Glutamatergic neuron (in vitro differentiated cells): ENCODE data around the gene PTPN2. TPM values are rescaled to one million over a fixed set of nuclear protein-coding genes. Genes with fewer than 3 reads are reported as not detected.
A peak's percentile ranks its signal among the peaks of the same experiment; 100 is the strongest.

Experiments used
- DNase-seq: peaks from one replicate; pipeline ENCODE4 v3.0.0; 2022
- H3K27ac Mint-ChIP-seq: one replicate; pipeline ENCODE4 v1.8.0; 2020; ENCODE audit warnings: mild to moderate bottlenecking, mixed read lengths, inconsistent platforms; ENCODE audit not compliant: unreplicated experiment
- H3K27me3 Mint-ChIP-seq: one replicate; pipeline ENCODE4 v1.8.0; 2020; ENCODE audit warnings: mild to moderate bottlenecking, moderate library complexity, mixed read lengths, inconsistent platforms; ENCODE audit not compliant: unreplicated experiment
- H3K36me3 Mint-ChIP-seq: one replicate; pipeline ENCODE4 v1.8.0; 2020; ENCODE audit warnings: mild to moderate bottlenecking, mixed read lengths, inconsistent platforms; ENCODE audit not compliant: unreplicated experiment
- H3K4me1 Mint-ChIP-seq: one replicate; pipeline ENCODE4 v1.8.0; 2020; ENCODE audit warnings: mild to moderate bottlenecking, low read depth, mixed read lengths, inconsistent platforms; ENCODE audit not compliant: unreplicated experiment
- H3K4me3 Mint-ChIP-seq: one replicate; pipeline ENCODE4 v1.8.0; 2020; ENCODE audit warnings: mild to moderate bottlenecking, mixed read lengths, inconsistent platforms; ENCODE audit not compliant: unreplicated experiment
- H3K9me3 Mint-ChIP-seq: one replicate; pipeline ENCODE4 v1.8.0; 2020; ENCODE audit warnings: mild to moderate bottlenecking, moderate library complexity, mixed read lengths, inconsistent platforms; ENCODE audit not compliant: unreplicated experiment
- total RNA-seq: library from RNA; stranded (reverse); fragmentation: NEBNext Ultra II Directional; extraction: Animal tissue kit (Norgen Biotek cat#: 25700); gene quantifications from one replicate; pipeline ENCODE4 v1.2.1, GENCODE V29; 2021; ENCODE audit not compliant: unreplicated experiment
- TF ChIP-seq, protein P1 (sequence below): fragments of 200-600 bp; sonication (generic); IDR thresholded peaks from one replicate; pipeline ENCODE4 v1.5.0; 2021; ENCODE audit not compliant: partially characterized antibody, unreplicated experiment

PTPN2 gene
- total RNA-seq, 1 donor from 2014 or later: 33.3 TPM

- H3K4me3 Mint-ChIP-seq: no peak overlapping the region
- peaks cover 2% of the 10 kb centered on the region for H3K9me3 Mint-ChIP-seq
- H3K27me3 Mint-ChIP-seq: no peaks in the 10 kb centered on the region
- peak overlapping the region; percentile 43 for H3K27ac Mint-ChIP-seq
- H3K4me1 Mint-ChIP-seq: peaks cover 14% of the 10 kb centered on the region
- TF ChIP-seq, protein P1, sequence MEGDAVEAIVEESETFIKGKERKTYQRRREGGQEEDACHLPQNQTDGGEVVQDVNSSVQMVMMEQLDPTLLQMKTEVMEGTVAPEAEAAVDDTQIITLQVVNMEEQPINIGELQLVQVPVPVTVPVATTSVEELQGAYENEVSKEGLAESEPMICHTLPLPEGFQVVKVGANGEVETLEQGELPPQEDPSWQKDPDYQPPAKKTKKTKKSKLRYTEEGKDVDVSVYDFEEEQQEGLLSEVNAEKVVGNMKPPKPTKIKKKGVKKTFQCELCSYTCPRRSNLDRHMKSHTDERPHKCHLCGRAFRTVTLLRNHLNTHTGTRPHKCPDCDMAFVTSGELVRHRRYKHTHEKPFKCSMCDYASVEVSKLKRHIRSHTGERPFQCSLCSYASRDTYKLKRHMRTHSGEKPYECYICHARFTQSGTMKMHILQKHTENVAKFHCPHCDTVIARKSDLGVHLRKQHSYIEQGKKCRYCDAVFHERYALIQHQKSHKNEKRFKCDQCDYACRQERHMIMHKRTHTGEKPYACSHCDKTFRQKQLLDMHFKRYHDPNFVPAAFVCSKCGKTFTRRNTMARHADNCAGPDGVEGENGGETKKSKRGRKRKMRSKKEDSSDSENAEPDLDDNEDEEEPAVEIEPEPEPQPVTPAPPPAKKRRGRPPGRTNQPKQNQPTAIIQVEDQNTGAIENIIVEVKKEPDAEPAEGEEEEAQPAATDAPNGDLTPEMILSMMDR: no peak
- H3K36me3 Mint-ChIP-seq: no peaks in the 10 kb centered on the region
- DNase-seq: no peak
These were observed 63.5 kb downstream of the PTPN2 start for GRCh38 chr18:12820506-12820905.

DNA sequence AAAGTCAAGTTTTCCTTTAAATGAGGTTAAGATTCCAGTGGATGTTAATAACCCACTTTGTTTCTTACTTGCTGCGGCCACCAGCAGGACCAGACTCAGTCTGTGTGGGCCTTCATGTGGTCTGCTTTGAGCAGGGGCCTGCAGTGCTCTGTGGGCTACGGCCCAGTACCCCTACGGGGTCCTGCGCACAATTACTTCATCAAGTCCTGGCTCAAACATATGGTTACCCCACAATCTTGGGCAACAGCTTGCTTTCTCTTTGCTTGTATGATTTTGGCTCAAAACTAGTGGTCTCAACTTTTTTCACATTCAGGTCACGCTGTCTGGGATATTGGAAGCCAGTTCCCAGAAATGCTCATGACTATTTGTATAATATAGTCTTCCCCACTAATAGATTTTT, 64.2 kb downstream of the PTPN2 start:
- no peaks in the 10 kb centered on the region for H3K36me3 Mint-ChIP-seq
- H3K27me3 Mint-ChIP-seq: no peaks in the 10 kb centered on the region
- H3K4me3 Mint-ChIP-seq: no peak overlapping the region
- peaks cover 14% of the 10 kb centered on the region for H3K4me1 Mint-ChIP-seq
- no peak for DNase-seq
- H3K9me3 Mint-ChIP-seq: peaks cover 2% of the 10 kb centered on the region
- H3K27ac Mint-ChIP-seq: no peak overlapping the region
- TF ChIP-seq, protein P1: no peak

GRCh38 chr18:12819322-12819721, 64.7 kb downstream of the PTPN2 start:
- Mint-ChIP-seq H3K4me3 (no peak overlapping the region), H3K4me1 (peaks cover 14% of the 10 kb centered on the region), H3K9me3 (peaks cover 2% of the 10 kb centered on the region), H3K27me3 (no peaks in the 10 kb centered on the region), H3K27ac (no peak overlapping the region), H3K36me3 (no peaks in the 10 kb centered on the region)
- TF ChIP-seq, protein P1: no peak
- no peak for DNase-seq

GRCh38 chr18:12818243-12818642, 65.8 kb downstream of the PTPN2 start:
- Mint-ChIP-seq H3K27ac (no peak overlapping the region), H3K9me3 (peaks cover 2% of the 10 kb centered on the region), H3K36me3 (no peaks in the 10 kb centered on the region), H3K27me3 (no peaks in the 10 kb centered on the region), H3K4me1 (peaks cover 14% of the 10 kb centered on the region), H3K4me3 (no peak overlapping the region)
- TF ChIP-seq, protein P1: no peak
- no peak for DNase-seq

GRCh38 chr18:12816451-12816850, 67.6 kb downstream of the PTPN2 start:
- Mint-ChIP-seq H3K27me3 (no peaks in the 10 kb centered on the region), H3K4me3 (no peak overlapping the region), H3K4me1 (peaks cover 13% of the 10 kb centered on the region), H3K27ac (no peak overlapping the region), H3K36me3 (no peaks in the 10 kb centered on the region), H3K9me3 (peaks cover 2% of the 10 kb centered on the region)
- DNase-seq: no peak
- TF ChIP-seq, protein P1: no peak
